GM19035 (cell line): ENCODE measurements around the gene PPIA.
"Not testable (repeated sequence)": the region's sequence is repeated elsewhere in the genome, so short reads cannot be mapped to it uniquely, and the experiment has no call there.

Experiments
- ATAC-seq: cut with Tn5 transposase; IDR thresholded peaks from one replicate; pipeline ENCODE4 v1.9.1; 2021; ENCODE audit not compliant: unreplicated experiment

Gene PPIA

DNA sequence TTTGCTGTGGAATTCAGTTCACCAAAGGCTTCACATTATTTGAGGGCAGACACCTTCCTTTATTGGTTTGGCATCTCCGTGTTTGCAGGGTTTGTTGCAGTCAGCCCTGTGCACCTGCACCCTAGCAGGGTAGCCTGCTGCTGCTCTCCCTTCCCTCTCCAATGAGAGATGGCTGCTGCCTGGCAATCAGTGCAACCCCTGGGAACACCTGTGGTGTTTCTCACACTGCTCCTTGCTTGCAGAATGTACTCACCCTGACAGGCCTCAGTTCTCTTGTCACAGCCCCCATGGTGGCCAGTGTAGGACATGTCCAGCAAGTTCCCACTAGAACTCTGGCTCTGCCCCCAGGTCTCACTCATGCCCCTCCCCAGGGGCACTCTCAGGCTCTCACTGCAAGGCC lies 12.1 kb upstream of the PPIA start:
- ATAC-seq: no peak

DNA sequence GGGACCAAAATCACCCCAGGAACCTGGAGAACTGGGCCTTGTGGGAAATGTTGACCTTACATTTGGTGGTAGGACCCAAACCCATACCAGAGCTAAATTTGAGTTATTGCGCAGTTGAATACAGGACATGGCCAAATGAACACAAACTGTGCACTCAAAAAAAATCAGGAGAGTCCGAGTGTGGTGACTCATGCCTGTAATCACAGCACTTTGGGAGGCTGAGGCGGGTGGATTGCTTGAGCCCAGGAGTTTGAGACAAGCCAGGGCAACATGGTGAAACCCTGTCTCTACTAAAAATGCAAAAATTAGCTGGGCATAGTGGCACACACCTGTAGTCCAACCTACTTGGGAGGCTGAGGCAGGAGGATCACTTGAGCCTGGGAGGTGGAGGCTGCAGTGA lies 11.3 kb upstream of the PPIA start:
- not testable (repeated sequence) for ATAC-seq

DNA sequence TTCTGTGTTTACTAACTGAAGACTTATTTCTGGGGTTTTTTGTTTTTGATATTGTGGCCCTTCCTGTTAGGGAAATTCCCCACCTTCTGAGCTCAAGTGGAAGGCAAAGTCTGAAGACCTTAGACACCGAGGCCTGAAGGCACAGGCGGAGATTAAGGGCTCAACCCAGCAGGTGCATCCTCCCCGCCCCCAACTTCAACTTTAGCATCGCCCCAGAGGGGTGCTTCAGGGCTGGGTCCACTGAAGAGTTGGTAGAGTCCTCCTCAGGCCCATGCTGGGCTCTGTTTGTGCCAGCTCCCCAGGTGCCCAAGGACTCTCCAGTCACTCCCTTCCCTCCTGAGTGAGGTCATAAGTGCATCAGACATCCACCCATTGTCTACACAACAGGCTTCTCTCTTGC lies 9.4 kb upstream of the PPIA start:
- ATAC-seq: no peak

DNA sequence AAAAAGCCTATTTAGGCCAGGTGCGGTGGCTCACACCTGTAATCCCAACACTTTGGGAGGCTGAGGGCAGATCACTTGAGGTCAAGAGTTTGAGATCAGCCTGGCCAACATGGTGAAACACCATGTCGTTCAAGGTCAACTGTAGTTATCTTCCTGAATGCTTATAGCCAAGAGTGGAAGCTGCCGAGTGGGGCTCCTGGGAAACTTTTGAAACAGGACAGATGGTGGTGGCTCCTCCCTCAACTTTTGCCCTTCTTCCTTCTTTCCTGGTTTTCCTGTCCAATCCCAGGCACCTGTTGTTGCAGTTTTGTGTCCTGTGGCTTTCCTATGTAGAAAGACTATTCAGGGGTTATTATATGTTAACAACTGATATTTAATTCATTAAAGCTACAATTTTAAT lies 8.7 kb upstream of the PPIA start:
- ATAC-seq: no peak

DNA sequence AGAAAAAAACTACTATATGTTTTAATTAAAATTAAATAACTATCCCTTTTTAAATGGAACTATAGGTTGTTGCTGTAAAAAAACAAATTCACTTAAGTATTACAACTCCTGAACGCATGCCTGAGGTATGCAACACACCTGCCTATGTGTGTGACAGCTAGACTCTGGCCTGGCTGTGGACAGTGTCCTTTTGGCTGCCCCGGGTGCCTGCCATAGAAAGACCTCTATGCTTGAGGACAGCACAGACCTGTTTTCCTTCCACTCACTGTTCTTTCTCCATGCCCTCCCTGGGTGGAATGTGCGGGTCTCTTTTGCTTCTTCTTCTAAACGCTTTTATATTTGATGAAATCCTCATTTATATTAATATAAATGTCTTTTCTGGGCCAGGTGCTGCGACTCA lies 6.5 kb upstream of the PPIA start:
- ATAC-seq: no peak

DNA sequence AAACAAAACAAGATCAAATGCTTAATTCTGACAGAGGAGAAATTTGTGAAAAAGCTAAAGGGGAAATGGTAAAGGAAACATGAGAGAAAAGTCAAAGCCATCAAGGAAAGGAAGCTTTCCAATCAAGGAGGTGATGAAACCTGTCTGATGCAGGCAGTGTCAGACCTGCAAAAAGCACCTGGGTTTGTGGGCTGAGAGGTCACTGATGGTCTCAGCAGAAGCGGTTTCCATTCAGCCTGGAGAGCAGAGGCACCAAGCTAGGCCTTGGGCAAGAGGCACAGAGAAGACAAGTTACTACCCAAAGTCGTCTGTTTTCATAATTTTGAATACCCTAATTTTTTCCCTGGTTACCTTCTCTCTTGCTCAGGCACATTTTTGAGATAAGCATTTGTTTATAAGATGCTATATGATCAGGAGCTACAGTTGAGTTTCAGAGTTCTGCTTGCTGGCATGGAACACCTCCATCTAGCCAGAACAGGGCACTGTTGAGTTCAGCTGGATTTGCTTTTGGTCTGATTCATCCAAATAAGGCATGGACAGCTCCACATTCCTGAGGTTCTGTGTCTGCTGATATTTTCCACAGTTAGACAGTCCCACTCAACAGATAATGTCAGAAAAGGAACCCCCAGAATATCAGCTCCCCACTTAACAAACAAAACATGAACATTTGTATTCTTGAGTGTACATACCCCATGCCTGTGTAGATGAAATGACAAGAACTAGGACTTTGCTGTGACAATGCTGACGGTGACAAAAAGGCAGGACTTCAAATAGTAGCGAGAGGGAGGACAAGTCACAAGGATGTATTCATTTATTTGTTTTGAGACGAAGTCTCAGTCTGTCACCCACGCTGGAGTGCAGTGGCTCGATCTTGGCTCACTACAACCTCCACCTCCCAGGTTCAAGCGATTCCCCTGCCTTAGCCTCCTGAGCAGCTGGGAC lies 4.9 kb upstream of the PPIA start:
- ATAC-seq: no peak

DNA sequence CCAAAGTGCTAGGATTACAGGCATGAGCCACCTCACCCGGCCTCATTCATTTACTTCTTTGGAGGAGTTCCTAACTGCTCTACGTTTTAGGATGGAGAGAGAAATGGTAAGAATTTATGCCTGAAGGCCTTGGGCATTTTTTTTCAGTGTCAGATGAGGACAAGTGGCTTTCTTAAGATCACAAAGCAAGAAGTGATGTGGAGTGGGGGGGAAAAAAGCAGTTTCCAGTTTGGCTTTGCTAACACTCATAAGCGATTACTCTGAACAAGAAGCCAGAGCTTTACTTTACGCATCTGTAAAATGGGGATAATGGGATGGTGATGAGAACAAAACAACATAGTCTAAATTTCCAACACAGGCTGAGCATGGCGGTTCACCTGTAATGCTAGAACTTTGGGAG lies 2.6 kb upstream of the PPIA start:
- ATAC-seq: no peak

DNA sequence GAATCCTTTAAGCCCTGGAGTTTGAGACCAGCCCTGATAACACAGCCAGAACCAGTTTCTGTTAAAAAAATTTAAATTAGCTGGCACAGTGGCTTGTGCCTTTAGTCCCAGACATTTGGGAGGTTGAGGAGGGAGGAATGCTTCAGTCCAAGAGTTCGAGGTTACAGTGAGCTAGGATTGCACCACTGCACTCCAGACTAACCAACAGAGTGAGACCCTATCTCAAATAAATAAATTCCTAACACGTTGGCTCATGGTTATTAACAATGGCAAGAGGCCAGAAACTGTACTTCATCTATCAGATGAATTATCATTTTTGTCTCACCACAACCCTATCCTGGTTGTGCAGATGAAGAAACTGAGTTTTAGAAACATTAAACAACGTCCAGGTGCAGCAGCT lies 2.1 kb upstream of the PPIA start:
- no peak for ATAC-seq

DNA sequence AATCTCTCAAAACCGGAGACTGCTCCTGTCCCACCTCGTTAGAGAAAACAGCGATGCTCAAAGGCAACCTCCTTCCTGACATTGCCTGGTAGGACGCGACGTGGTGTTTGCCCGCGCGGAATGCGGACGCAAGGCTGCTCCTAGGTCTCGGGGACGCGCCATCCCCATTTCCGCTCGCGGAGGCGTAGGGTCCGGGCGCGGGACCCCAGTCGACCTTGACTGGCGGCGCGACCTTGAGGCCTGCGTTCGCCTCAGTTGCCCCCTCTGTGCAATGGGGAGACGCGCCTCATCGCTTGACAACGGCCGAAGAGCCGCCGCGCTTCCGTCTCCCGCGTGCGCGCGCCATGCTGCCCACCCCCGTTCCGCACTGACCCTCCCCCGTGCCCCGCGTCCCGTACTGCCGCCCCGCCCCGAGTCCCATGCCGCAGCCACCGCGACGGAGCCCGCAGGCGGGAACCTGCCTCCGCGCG lies 412 bp upstream of the PPIA start:
- ATAC-seq: peak; percentile 33

DNA sequence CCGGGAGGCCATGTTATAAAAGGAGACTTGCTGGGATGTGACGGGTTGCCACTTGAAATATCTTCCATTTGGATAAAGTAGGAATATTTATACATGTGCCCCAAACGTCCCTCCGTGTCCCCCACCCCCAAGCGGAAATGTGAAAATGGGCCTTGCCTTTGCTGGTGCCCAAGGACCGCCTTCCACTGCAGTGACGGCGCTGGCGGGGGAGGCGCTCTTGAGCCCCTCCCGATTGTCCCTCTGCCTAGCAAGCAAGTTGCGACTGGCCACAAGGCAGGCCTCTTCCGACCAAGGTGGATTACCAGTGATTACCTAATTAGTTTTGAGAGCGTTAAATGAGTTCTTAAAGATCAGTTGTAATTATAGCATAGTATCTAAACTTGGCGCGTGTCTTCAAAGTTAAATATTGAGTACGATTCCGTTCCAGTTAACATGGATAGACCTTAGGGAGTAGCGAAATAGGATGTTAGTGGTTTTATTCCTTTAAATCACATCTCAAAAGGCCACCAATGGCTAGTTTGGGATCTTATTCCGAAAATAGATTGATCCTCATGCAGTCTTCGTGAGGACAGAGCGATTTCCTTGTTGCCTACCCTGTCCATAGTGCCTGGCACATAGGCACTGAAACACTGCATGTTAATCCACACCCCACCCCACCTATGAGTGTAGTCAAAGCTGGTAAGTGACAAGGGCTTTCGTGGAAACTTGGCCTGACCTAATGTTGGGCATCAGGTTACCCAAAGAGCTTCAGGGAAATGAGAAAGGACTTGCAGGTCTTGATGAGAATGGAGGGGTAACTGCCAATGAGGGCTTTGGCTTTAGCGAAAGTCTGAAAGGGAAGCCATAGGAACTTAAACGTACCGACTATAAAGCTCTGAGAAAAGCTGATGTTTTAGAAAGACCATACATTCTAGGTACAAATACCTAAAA lies 1.1 kb downstream of the PPIA start:
- ATAC-seq: peak; percentile 51

DNA sequence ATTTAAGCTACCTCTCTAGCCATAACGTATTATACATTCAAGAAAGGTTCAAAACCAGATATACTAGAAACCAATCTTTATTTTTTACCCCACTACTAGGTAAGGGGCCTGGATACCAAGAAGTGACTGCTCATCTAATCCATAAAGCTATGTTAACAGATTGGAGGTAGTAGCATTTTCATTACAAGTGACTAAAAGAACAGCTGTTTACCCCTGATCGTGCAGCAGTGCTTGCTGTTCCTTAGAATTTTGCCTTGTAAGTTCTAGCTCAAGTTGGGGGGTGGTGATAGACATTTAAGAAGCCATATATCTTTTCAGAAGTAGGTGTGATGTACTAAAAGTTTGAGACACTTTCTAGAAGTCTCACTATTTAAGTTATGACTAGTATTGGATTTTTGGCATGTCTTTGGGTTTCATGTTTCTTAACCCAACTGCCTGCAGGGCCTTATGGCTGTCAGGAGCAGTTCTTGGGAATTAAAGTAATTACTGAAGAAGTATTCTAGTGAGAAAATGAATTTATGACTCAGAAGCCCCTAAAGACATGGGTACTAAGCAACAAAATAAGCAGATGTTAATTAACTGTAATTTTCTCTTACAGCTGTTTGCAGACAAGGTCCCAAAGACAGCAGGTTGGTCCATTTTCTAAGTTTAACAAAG lies 2.3 kb downstream of the PPIA start:
- ATAC-seq: no peak

DNA sequence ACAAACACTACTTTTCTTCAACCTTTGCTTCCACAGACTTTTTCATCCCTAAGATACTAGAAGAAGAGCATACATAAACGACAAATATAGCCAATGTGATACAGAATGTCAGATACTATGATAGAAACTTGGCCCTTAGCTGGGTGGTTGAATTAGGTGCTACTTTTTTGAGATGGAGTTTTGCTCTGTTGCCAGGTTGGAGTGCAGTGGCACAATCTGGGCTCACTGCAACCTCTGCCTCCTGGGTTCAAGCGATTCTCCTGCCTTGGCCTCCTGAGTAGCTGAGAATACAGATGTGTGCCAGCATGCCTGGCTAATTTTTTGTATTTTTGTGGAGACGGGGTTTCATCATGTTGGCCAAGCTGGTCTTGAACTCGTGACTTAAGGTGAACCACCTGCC lies 3.5 kb downstream of the PPIA start:
- no peak for ATAC-seq

DNA sequence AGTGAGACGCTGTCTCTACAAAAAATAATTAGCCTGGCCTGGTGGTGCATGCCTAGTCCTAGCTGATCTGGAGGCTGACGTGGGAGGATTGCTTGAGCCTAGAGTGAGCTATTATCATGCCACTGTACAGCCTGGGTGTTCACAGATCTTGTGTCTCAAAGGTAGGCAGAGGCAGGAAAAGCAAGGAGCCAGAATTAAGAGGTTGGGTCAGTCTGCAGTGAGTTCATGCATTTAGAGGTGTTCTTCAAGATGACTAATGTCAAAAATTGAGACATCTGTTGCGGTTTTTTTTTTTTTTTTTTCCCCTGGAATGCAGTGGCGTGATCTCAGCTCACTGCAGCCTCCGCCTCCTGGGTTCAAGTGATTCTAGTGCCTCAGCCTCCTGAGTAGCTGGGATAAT lies 5.4 kb downstream of the PPIA start:
- no peak for ATAC-seq

DNA sequence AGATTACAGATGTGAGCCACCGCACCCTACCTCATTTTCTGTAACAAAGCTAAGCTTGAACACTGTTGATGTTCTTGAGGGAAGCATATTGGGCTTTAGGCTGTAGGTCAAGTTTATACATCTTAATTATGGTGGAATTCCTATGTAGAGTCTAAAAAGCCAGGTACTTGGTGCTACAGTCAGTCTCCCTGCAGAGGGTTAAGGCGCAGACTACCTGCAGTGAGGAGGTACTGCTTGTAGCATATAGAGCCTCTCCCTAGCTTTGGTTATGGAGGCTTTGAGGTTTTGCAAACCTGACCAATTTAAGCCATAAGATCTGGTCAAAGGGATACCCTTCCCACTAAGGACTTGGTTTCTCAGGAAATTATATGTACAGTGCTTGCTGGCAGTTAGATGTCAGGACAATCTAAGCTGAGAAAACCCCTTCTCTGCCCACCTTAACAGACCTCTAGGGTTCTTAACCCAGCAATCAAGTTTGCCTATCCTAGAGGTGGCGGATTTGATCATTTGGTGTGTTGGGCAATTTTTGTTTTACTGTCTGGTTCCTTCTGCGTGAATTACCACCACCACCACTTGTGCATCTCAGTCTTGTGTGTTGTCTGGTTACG lies 6.0 kb downstream of the PPIA start:
- no peak for ATAC-seq

DNA sequence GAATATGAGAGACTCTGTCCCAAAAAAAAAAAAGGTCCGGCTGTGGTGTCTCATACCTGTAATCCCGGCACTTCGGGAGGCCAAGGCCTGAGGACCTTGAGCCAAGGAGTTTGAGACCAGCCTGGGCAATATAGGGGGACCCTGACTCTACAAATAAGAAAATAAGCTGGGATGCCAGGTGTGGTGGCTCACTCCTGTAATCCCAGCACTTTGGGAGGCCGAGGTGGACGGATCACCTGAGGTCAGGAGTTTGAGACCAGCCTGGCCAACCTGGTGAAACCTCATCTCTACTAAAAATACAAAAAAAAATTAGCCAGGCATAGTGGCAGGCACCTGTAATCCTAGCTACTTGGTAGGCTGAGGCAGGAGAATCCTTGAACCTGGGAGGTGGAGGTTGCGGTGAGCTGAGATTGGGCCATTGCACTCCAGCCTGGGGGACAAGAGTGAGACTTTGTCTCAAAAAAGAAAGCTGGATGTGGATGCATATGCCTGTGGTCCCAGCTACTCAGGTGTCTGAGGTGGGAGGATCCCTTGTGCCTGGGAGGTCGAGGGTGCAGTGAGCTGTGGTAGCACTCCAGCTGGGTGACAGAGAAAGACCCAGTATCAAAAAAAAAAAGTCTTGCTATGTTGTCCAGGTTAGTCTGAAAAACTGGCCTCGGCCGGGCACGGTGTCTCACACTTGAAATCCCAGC lies 7.5 kb downstream of the PPIA start:
- not testable (repeated sequence) for ATAC-seq

DNA sequence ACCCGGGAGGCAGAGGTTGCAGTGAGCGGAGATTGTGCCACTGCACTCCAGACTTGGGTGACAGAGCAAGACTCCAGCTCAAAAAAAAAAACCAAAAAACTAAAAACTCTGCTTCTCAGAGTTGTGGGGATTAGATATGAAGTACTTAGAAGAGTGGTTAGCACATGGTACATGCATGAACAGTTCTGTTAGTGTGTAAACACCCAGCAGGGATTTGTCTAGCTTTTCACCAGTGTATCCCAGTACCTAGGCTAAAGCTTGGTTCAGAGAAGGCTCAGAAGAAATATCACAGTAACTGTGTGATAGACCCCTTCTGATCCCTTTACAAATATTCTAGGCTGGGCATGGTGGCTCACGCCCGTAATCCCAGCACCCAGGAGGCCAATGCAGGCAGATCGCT lies 9.5 kb downstream of the PPIA start:
- ATAC-seq: no peak

DNA sequence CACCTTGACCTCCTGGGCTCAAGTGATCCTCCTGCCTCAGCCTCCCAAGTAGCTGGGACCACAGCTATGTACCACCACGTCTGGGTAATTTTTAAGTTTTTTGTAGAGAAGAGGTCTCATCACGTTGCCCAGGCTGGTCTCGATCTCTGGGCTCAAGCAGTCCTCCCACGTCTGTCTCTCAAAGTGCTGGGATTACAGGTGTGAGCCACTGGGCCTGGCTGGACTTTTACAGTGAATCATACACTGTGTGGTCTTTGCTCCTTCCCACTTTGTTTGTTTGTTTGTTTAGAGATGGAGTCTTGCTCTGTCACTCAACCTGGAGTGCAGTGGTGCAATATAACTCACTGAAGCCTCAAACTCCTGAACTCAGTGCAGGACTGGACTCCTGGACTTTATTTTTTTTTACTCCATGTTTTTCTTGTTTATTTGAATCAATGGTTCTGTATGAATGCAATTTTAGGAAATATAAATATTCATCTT lies 12.5 kb downstream of the PPIA start:
- ATAC-seq: no peak

DNA sequence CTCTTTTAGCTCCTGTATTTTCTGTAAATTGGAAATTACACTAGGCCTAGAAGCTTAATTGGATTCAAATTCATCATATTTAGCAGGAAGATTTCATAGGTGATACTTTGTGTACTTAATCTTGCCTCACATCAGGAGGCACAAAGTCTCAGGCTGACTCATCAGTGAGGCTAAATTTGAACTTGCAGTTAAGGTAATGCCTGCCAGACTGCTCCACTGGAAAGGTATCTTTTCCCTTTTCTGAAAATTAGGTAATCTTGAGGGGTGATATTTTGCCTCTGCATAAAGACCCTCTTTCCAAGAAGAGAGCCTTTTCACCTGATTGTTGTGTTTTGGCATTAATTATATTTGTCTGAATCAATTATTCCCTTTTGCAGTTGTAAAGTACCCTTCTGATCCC lies 14.6 kb downstream of the PPIA start:
- no peak for ATAC-seq

DNA sequence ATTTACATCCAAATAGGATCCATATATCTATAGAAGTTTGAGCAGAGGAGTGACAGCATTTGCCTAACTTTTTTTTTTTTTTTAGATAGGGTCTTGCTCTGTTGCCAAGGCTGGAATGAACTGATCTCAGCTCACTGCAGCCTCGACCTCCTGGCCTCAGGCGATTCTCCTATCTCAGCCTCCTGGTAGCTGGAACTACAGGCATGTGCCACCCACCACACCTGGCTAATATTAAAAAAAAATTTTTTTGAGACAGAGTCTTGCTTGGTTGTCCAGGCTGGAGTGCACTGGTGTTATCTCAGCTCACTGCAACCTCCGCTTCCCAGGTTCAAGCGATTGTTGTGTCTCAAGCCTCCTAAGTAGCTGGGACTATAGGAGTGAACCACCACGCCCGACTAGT lies 15.1 kb downstream of the PPIA start:
- no peak for ATAC-seq

DNA sequence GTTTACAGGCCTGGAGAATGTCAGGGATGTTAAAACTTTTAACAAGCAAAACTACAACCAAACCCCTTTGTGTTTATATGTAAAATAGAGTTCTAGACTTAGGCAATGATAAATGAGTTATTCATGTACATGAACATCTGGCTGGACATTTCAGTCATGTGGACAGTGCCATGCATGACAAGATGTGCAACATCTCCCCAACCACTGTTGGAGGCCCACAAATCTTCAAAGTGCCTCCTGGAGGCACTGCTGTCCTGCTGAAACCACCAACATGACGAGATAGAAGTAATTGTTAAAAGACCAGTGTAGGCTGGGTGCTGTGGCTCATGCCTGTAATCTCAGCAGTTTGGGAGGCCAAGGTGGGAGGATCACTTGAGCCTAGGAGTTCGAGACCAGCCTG lies 18.4 kb downstream of the PPIA start:
- no peak for ATAC-seq
